B cell (primary cell): ENCODE results near the gene NADSYN1. TPM values are rescaled to one million over a fixed set of nuclear protein-coding genes. Genes with fewer than 3 reads are reported as not detected.

Experiments
- ATAC-seq: fragments of 200-7000 bp; cut with Tn5 transposase; one replicate; pipeline ENCODE4 v1.10.0; 2021; ENCODE audit warnings: low read depth, mild to moderate bottlenecking, moderate number of reproducible peaks, moderate library complexity
- CTCF ChIA-PET: fragments of 350-600 bp; sonication (Branson Sonifier 250); formaldehyde crosslinking; loops from one replicate; lab custom pipeline; 2021; ENCODE audit warnings: antibody characterized with exemption, inconsistent platforms; lab: Charles Lee
- POLR2A ChIA-PET: fragments of 350-600 bp; sonication (Branson Sonifier 250); formaldehyde crosslinking; loops from one replicate; lab custom pipeline; 2021; ENCODE audit warnings: antibody characterized with exemption; lab: Charles Lee
- DNase-seq: peaks from one replicate; pipeline ENCODE4 v3.0.0; 2013
- H2AFZ ChIP-seq: 2 replicates; pipeline ENCODE4 v1.6.1; 2012; ENCODE audit warnings: mild to moderate bottlenecking, low read depth, low read length; ENCODE audit not compliant: insufficient read depth, poor library complexity, severe bottlenecking
- H3K27ac ChIP-seq, 2 donors: 1 replicate in 1 of 2; 2 replicates in 1 of 2; pipeline ENCODE4 v1.5.1; 2012 to 2013; ENCODE audit warnings: low read length in 2 of 2, mild to moderate bottlenecking in 2 of 2, moderate library complexity in 1 of 2
- H3K27me3 ChIP-seq, 4 experiments: fragments of 200-600 bp in 1 of 4; sonication (generic) in 1 of 4; replicated peaks in 1 of 4; 1 replicate in 2 of 4; 2 replicates in 2 of 4; pipeline versions ENCODE4 v1.6.1 to v1.7.0; 2013 to 2016; ENCODE audit warnings: low read length in 3 of 4, mild to moderate bottlenecking in 2 of 4, mixed read lengths in 1 of 4, moderate library complexity in 1 of 4; ENCODE audit not compliant: insufficient read depth in 4 of 4, control insufficient read depth in 3 of 4; ENCODE audit errors: control extremely low read depth in 1 of 4
- H3K36me3 ChIP-seq, 2 experiments: replicated peaks in 1 of 2; 1 replicate in 1 of 2; 2 replicates in 1 of 2; pipeline versions ENCODE4 v1.6.1 to v1.7.1; 2013; ENCODE audit warnings: low read length in 1 of 2; ENCODE audit not compliant: insufficient read depth in 2 of 2, control insufficient read depth in 1 of 2; ENCODE audit errors: control extremely low read depth in 1 of 2, extremely low read depth in 1 of 2
- H3K4me1 ChIP-seq, 2 donors: fragments of 200-600 bp in 1 of 2; sonication (generic) in 1 of 2; 1 replicate in 1 of 2; 2 replicates in 1 of 2; pipeline versions ENCODE4 v1.5.1 to v1.6.1; 2013 to 2017; ENCODE audit warnings: low read length in 2 of 2; ENCODE audit not compliant: control insufficient read depth in 2 of 2, insufficient read depth in 2 of 2
- H3K4me2 ChIP-seq: replicated peaks from 2 replicates; pipeline ENCODE3; 2012; ENCODE audit warnings: mild to moderate bottlenecking, low read depth, low read length; ENCODE audit not compliant: poor library complexity, severe bottlenecking
- H3K4me3 ChIP-seq, 5 experiments: fragments of 200-600 bp in 1 of 5; sonication (generic) in 1 of 5; 1 replicate in 3 of 5; 2 replicates in 2 of 5; pipeline versions ENCODE4 v1.5.1 to v1.7.0; 2011 to 2016; ENCODE audit warnings: low read length in 4 of 5, mild to moderate bottlenecking in 4 of 5, low read depth in 2 of 5, control low read depth in 1 of 5, moderate library complexity in 1 of 5; ENCODE audit not compliant: insufficient read depth in 1 of 5; ENCODE audit errors: control extremely low read depth in 1 of 5, extremely low read depth in 1 of 5
- H3K79me2 ChIP-seq: fragments of 200-600 bp; sonication (generic); one replicate; pipeline ENCODE4 v1.6.0; 2016; ENCODE audit warnings: low read length; ENCODE audit not compliant: control insufficient read depth, insufficient read depth
- H3K9ac ChIP-seq: fragments of 200-600 bp; sonication (generic); 2 replicates; pipeline ENCODE4 v1.6.1; 2017; ENCODE audit warnings: mild to moderate bottlenecking, low read length, moderate library complexity
- H3K9me3 ChIP-seq, 3 donors: one replicate each; pipeline versions ENCODE4 v1.6.1 to v1.7.1; 2013; ENCODE audit warnings: low read length in 2 of 3; ENCODE audit not compliant: control insufficient read depth in 2 of 3, insufficient read depth in 1 of 3; ENCODE audit errors: control extremely low read depth in 1 of 3
- H4K20me1 ChIP-seq: 2 replicates; pipeline ENCODE4 v1.6.0; 2012; ENCODE audit warnings: mild to moderate bottlenecking, low read length; ENCODE audit not compliant: insufficient read depth, control insufficient read depth, poor library complexity, severe bottlenecking
- H3K27ac Mint-ChIP-seq: one replicate; pipeline ENCODE4 v1.8.0; 2021; ENCODE audit warnings: mixed read lengths
- H3K27me3 Mint-ChIP-seq: one replicate; pipeline ENCODE4 v1.8.0; 2021; ENCODE audit warnings: mixed read lengths
- H3K4me1 Mint-ChIP-seq: one replicate; pipeline ENCODE4 v1.8.0; 2021; ENCODE audit warnings: mixed read lengths
- H3K4me3 Mint-ChIP-seq: one replicate; pipeline ENCODE4 v1.8.0; 2021; ENCODE audit warnings: mixed read lengths
- H3K9me3 Mint-ChIP-seq: one replicate; pipeline ENCODE4 v1.8.0; 2022; ENCODE audit warnings: mixed read lengths; ENCODE audit not compliant: insufficient read depth
- EZH2 ChIP-seq: IDR thresholded peaks from 2 replicates; pipeline ENCODE4 v1.6.1; 2012; ENCODE audit warnings: borderline replicate concordance, low read depth, mild to moderate bottlenecking, moderate library complexity, low read length; ENCODE audit not compliant: insufficient read depth, poor library complexity, severe bottlenecking
- WGBS: methylation state at CpG from one replicate; pipeline ENCODE4 v1.1.5; 2013; ENCODE audit warnings: missing lambda C conversion rate; ENCODE audit not compliant: insufficient coverage; 5-methylcytosine and 5-hydroxymethylcytosine counted together
- intact Hi-C: fragments of 100-400 bp; cut with micrococcal nuclease; formaldehyde crosslinking; loops from one replicate; pipeline ENCODE4 v1.10.0; 2022
- polyA plus RNA-seq: library from polyadenylated mRNA; depleted of rRNA; stranded (reverse); fragments of >200 nt; gene quantifications from 2 replicates; pipeline ENCODE4 v1.2.3, GENCODE V29; 2012
- total RNA-seq, 2 donors: library from RNA; stranded (reverse); fragments of 120-200 nt in 1 of 2; gene quantifications; 1 replicate in 1 of 2; 2 replicates in 1 of 2; pipeline versions ENCODE4 v1.2.3 to v1.2.4, GENCODE V29; 2013 to 2022
- TF ChIP-seq, protein P1 (sequence below): fragments of 200-600 bp; IDR thresholded peaks from one replicate; pipeline ENCODE4 v1.8.0; 2022; ENCODE audit warnings: antibody characterized with exemption, mild to moderate bottlenecking

Gene NADSYN1
- total and polyA plus RNA-seq, 2 donors (not counting 1 experiment from before 2014, with no cell fraction given): 153 to 222 TPM

- ATAC-seq (no peak), DNase-seq (no peak)
- TF ChIP-seq, protein P1, sequence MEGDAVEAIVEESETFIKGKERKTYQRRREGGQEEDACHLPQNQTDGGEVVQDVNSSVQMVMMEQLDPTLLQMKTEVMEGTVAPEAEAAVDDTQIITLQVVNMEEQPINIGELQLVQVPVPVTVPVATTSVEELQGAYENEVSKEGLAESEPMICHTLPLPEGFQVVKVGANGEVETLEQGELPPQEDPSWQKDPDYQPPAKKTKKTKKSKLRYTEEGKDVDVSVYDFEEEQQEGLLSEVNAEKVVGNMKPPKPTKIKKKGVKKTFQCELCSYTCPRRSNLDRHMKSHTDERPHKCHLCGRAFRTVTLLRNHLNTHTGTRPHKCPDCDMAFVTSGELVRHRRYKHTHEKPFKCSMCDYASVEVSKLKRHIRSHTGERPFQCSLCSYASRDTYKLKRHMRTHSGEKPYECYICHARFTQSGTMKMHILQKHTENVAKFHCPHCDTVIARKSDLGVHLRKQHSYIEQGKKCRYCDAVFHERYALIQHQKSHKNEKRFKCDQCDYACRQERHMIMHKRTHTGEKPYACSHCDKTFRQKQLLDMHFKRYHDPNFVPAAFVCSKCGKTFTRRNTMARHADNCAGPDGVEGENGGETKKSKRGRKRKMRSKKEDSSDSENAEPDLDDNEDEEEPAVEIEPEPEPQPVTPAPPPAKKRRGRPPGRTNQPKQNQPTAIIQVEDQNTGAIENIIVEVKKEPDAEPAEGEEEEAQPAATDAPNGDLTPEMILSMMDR: no peak
- TF ChIP-seq EZH2: no peak
- Histone ChIP-seq H3K9ac (no peak overlapping the region), H3K4me3 (no peak overlapping the region), H3K4me2 (no peak overlapping the region), H4K20me1 (peaks cover 72% of the 10 kb centered on the region), H3K79me2 (peaks cover 34% of the 10 kb centered on the region), H3K36me3 (peaks cover 0 to 76% of the 10 kb centered on the region in 2 experiments), H3K4me1 (peaks cover 14 to 17% of the 10 kb centered on the region in 2 donors), H3K9me3 (peaks cover 0 to 3% (median 0%) of the 10 kb centered on the region in 3 donors), H3K27ac (no peak overlapping the region), H2AFZ (no peak overlapping the region), H3K27me3 (no peaks in the 10 kb centered on the region)
- H3K27me3 Mint-ChIP-seq: no peaks in the 10 kb centered on the region
- H3K4me3 Mint-ChIP-seq: no peak overlapping the region
- no peaks in the 10 kb centered on the region for H3K9me3 Mint-ChIP-seq
- intact Hi-C loops: loop anchor here (10.0 kb wide), 1 partner anchor 326 kb away; no protein-coding TSS in a partner anchor
- 97% methylated on average over 26 of the region's 26 CpGs for WGBS
- ChIA-PET POLR2A (no interaction called here), CTCF (no interaction called here)
- H3K27ac Mint-ChIP-seq: no peak overlapping the region
- peaks cover 21% of the 10 kb centered on the region for H3K4me1 Mint-ChIP-seq
Measured at GRCh38 chr11:71458146-71459070, 5.4 kb downstream of the NADSYN1 start.
